K562 (cell line): ENCODE measurements around the gene CIAPIN1. TPM values are rescaled to one million over a fixed set of nuclear protein-coding genes. Genes with fewer than 3 reads are reported as not detected.
A peak's percentile ranks its signal among the peaks of the same experiment; 100 is the strongest.

Experiments used
- ADNP ChIP-seq: fragments of 200-800 bp; sonication (Bioruptor generic); IDR thresholded peaks from 2 replicates; pipeline ENCODE4 v1.6.1; 2016; ENCODE audit warnings: missing genetic modification characterization, missing compliant biosample characterization
- CTBP1 ChIP-seq: fragments of 450-650 bp; IDR thresholded peaks from 2 replicates; pipeline ENCODE4 v1.6.1; 2016; ENCODE audit warnings: borderline replicate concordance
- CUX1 ChIP-seq: fragments of 200-800 bp; sonication (Bioruptor generic); IDR thresholded peaks from 2 replicates; pipeline ENCODE4 v1.6.1; 2016; ENCODE audit warnings: missing genetic modification characterization, missing compliant biosample characterization
- ETS2 ChIP-seq: IDR thresholded peaks from 2 replicates; pipeline ENCODE4 v1.6.1; 2016; ENCODE audit warnings: borderline replicate concordance, missing genetic modification characterization, mild to moderate bottlenecking, moderate library complexity, missing compliant biosample characterization; ENCODE audit not compliant: poor library complexity, severe bottlenecking
- GTF2A2 ChIP-seq: IDR thresholded peaks from 2 replicates; pipeline ENCODE4 v1.6.1; 2016; ENCODE audit warnings: mild to moderate bottlenecking, missing genetic modification characterization, missing compliant biosample characterization
- KAT2B ChIP-seq: IDR thresholded peaks from one replicate; pipeline ENCODE4 v1.6.1; 2012; ENCODE audit warnings: low read depth, mild to moderate bottlenecking, control low read depth, inconsistent platforms, low read length, moderate library complexity
- KAT7 ChIP-seq: sonication (generic); formaldehyde crosslinking; IDR thresholded peaks from 2 replicates; pipeline ENCODE4 v1.8.0; 2022; ENCODE audit warnings: missing genetic modification reagents, mild to moderate bottlenecking, borderline replicate concordance
- NFRKB ChIP-seq: fragments of 450-650 bp; IDR thresholded peaks from 2 replicates; pipeline ENCODE4 v1.6.1; 2016; ENCODE audit warnings: low read depth
- PHB ChIP-seq: fragments of 250-450 bp; sonication (Bioruptor Pico); IDR thresholded peaks from 2 replicates; pipeline ENCODE4 v1.5.0; 2021
- PHF8 ChIP-seq: fragments of 200-600 bp; sonication (generic); IDR thresholded peaks from 2 replicates; pipeline ENCODE4 v1.6.1; 2012; ENCODE audit warnings: mixed run types, mild to moderate bottlenecking, inconsistent platforms, low read length, moderate library complexity, borderline replicate concordance
- PTTG1 ChIP-seq: fragments of 450-650 bp; IDR thresholded peaks from 2 replicates; pipeline ENCODE4 v1.6.1; 2016; ENCODE audit warnings: low read depth, mild to moderate bottlenecking, missing genetic modification characterization, missing compliant biosample characterization
- TCF3 ChIP-seq: sonication (generic); formaldehyde crosslinking; IDR thresholded peaks from 2 replicates; pipeline ENCODE4 v1.4.0; 2020; ENCODE audit warnings: mild to moderate bottlenecking, missing genetic modification reagents
- TSC22D4 ChIP-seq: fragments of 450-650 bp; IDR thresholded peaks from 2 replicates; pipeline ENCODE4 v1.6.1; 2016; ENCODE audit warnings: missing genetic modification characterization, missing biosample characterization, control low read depth
- VEZF1 ChIP-seq: fragments of 200-800 bp; sonication (Bioruptor generic); IDR thresholded peaks from 2 replicates; pipeline ENCODE4 v1.6.1; 2017; ENCODE audit warnings: missing genetic modification characterization, missing compliant biosample characterization
- YBX1 ChIP-seq: fragments of 450-650 bp; IDR thresholded peaks from 2 replicates; pipeline ENCODE4 v1.7.1; 2016; ENCODE audit warnings: mild to moderate bottlenecking
- ZBTB12 ChIP-seq: fragments of 250-450 bp; sonication (Bioruptor Pico); IDR thresholded peaks from 2 replicates; pipeline ENCODE4 v1.4.0; 2020
- ZFX ChIP-seq: sonication (generic); formaldehyde crosslinking; IDR thresholded peaks from 2 replicates; pipeline ENCODE4 v1.8.0; 2022; ENCODE audit warnings: mild to moderate bottlenecking, missing genetic modification reagents, moderate library complexity
- ZNF12 ChIP-seq: sonication (generic); formaldehyde crosslinking; IDR thresholded peaks from 2 replicates; pipeline ENCODE4 v1.4.0; 2020; ENCODE audit warnings: mild to moderate bottlenecking, missing genetic modification reagents
- ZNF224 ChIP-seq: sonication (generic); formaldehyde crosslinking; IDR thresholded peaks from 2 replicates; pipeline ENCODE4 v1.8.0; 2022; ENCODE audit warnings: mild to moderate bottlenecking, missing genetic modification reagents
- ZNF75A ChIP-seq: fragments of 450-650 bp; formaldehyde crosslinking; IDR thresholded peaks from 2 replicates; pipeline ENCODE4 v1.4.0; 2020; ENCODE audit warnings: mild to moderate bottlenecking
- polyA plus RNA-seq, 8 experiments: library from polyadenylated mRNA; depleted of rRNA in 4 of 8; stranded (reverse) in 5 of 8; unstranded in 3 of 8; fragments of >200 nt; fragmentation: Nextera tagmentation in 2 of 8; fragmentation: Illumina TruSeq in 1 of 8; extraction: Ambion mirVana in 2 of 8; extraction: Trizol in 1 of 8; gene quantifications; 2 replicates each; pipeline versions ENCODE4 v1.2.1 to v1.2.3, GENCODE V29; 2011 to 2014; ENCODE audit warnings: inconsistent platforms in 1 of 8, missing spikeins in 1 of 8
- total RNA-seq, 7 experiments: library from RNA; depleted of rRNA in 6 of 7; stranded (reverse); fragments of >200 nt in 6 of 7; fragmentation: Illumina TruSeq in 2 of 7; extraction: Trizol in 2 of 7; gene quantifications; 2 replicates each; pipeline versions ENCODE4 v1.2.1 to v1.2.3, GENCODE V29; 2011 to 2021; ENCODE audit warnings: low replicate concordance in 1 of 7

The CIAPIN1 gene
- total and polyA plus RNA-seq, 9 of the 15 experiments (the other 6 are each of a cell fraction or from before 2014, with no cell fraction given) = 71.8 to 263 (median 95.7) TPM

GRCh38 chr16:57485916-57486857, 39.0 kb upstream of the CIAPIN1 start, which contains the start of gene DOK4 (continued):
- TF ChIP-seq TSC22D4 (tag) (no peak), KAT2B (no peak), VEZF1 (CRISPR knock-in tag) (peak; percentile 58), TCF3 (CRISPR knock-in tag) (no peak), ZFX (CRISPR knock-in tag) (peak; percentile 23; the same call in 1 of the 2 replicates), ZNF75A (CRISPR knock-in tag) (no peak), NFRKB (no peak), ZNF224 (no peak), CUX1 (no peak), ZNF12 (CRISPR knock-in tag) (no peak), YBX1 (no peak), ETS2 (tag) (no peak), PTTG1 (tag) (no peak), GTF2A2 (no peak), PHF8 (peak; percentile 58; the same call in 1 of the 2 replicates), CTBP1 (peak; percentile 55; the same call in 1 of the 2 replicates), ZBTB12 (CRISPR knock-in tag) (no peak), PHB (no peak), KAT7 (CRISPR knock-in tag) (no peak), ADNP (tag) (no peak)
